Right atrium auricular region (tissue), 2 donors: ENCODE measurements around the gene NRG3. TPM values are rescaled to one million over a fixed set of nuclear protein-coding genes. Genes with fewer than 3 reads are reported as not detected.

Experiments
- DNase-seq: peaks from one replicate; pipeline ENCODE4 v3.0.0-alpha.2; 2019; ENCODE audit warnings: low spot score
- H3K27ac ChIP-seq, 2 donors: fragments of 200-600 bp; sonication (generic); 1 replicate in 1 of 2; 2 replicates in 1 of 2; pipeline ENCODE4 v1.5.1; 2016 to 2019
- H3K27me3 ChIP-seq, 2 donors: fragments of 200-600 bp; sonication (generic); one replicate each; pipeline versions ENCODE4 v1.5.1 to v1.6.0; 2017 to 2019
- H3K36me3 ChIP-seq: fragments of 200-600 bp; sonication (generic); one replicate; pipeline ENCODE4 v1.5.1; 2016
- H3K4me1 ChIP-seq, 2 donors: fragments of 200-600 bp; sonication (generic); one replicate each; pipeline versions ENCODE4 v1.5.1 to v1.6.0; 2017 to 2019
- H3K4me3 ChIP-seq, 2 donors: fragments of 200-600 bp; sonication (generic); 1 replicate in 1 of 2; 2 replicates in 1 of 2; pipeline ENCODE4 v1.5.1; 2017 to 2019; ENCODE audit warnings: mild to moderate bottlenecking in 1 of 2, moderate library complexity in 1 of 2
- H3K9me3 ChIP-seq, 2 donors: fragments of 200-600 bp; sonication (generic); one replicate each; pipeline ENCODE4 v1.5.1; 2019
- total RNA-seq, 2 donors: library from RNA; depleted of rRNA; stranded (reverse); fragments of >200 nt; gene quantifications; one replicate each; pipeline ENCODE4 v1.1.0, GENCODE V29; 2016
- TF ChIP-seq, protein P1 (sequence below), 2 donors: fragments of 200-600 bp; sonication (generic); IDR thresholded peaks; one replicate each; pipeline ENCODE4 v1.5.1; 2019; ENCODE audit warnings: antibody characterized with exemption in 2 of 2

Gene NRG3
- total RNA-seq, 2 donors from 2014 or later, result 0.70 to 1.4 TPM

DNA sequence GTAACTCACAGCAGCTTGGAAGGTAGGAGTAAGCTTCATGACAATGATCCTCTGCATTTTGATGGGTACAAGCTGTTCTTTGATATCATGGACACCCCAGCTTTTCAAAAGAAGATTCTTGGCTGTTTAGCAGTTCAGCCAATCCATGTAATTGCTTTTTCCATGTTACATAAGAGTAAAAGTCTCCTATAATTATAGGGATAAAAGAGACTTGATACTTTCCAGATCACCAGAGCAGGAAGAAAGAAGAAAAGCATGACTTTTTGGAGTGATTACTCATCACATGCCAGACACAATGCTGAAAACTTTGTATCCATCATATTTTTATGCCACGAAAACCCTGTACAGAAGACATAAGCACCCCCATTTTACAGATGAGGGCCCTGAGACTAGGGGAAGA, 1049.7 kb downstream of the NRG3 start:
- no peaks in the 10 kb centered on the region for H3K27me3 ChIP-seq
- no peaks in the 10 kb centered on the region for H3K36me3 ChIP-seq
- DNase-seq, result no peak
- no peak overlapping the region for H3K4me3 ChIP-seq
- H3K4me1 ChIP-seq, result no peaks in the 10 kb centered on the region
- no peak overlapping the region for H3K27ac ChIP-seq
- TF ChIP-seq, protein P1, sequence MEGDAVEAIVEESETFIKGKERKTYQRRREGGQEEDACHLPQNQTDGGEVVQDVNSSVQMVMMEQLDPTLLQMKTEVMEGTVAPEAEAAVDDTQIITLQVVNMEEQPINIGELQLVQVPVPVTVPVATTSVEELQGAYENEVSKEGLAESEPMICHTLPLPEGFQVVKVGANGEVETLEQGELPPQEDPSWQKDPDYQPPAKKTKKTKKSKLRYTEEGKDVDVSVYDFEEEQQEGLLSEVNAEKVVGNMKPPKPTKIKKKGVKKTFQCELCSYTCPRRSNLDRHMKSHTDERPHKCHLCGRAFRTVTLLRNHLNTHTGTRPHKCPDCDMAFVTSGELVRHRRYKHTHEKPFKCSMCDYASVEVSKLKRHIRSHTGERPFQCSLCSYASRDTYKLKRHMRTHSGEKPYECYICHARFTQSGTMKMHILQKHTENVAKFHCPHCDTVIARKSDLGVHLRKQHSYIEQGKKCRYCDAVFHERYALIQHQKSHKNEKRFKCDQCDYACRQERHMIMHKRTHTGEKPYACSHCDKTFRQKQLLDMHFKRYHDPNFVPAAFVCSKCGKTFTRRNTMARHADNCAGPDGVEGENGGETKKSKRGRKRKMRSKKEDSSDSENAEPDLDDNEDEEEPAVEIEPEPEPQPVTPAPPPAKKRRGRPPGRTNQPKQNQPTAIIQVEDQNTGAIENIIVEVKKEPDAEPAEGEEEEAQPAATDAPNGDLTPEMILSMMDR (IDR thresholded peaks at IDR 0.05), result no peak
- H3K9me3 ChIP-seq, result peaks cover 0 to 7% of the 10 kb centered on the region in 2 donors

DNA sequence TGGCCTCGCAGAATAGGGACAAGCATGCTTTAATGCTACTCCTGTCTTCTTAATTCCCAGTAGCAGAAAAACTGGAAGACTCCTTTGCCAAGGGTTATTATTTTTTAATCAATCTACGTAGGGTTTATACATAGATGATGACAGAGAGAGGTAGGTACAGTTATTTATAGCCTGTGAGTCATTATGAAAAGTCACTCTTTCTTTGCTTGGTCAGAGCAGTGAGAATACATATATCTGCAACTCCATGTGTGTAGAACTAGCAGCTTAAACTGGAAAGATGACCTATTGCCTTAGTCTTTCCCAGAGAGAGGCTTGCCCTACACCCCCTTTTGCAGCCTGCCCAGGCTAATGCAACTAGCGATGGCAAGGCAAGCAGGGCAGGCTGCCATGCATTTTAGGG, 1050.6 kb downstream of the NRG3 start:
- Histone ChIP-seq H3K27me3 (no peaks in the 10 kb centered on the region), H3K36me3 (no peaks in the 10 kb centered on the region), H3K4me1 (no peaks in the 10 kb centered on the region), H3K4me3 (no peak overlapping the region), H3K9me3 (peaks cover 0 to 5% of the 10 kb centered on the region in 2 donors), H3K27ac (no peak overlapping the region)
- TF ChIP-seq, protein P1 (IDR thresholded peaks at IDR 0.05), result no peak
- DNase-seq, result no peak

DNA sequence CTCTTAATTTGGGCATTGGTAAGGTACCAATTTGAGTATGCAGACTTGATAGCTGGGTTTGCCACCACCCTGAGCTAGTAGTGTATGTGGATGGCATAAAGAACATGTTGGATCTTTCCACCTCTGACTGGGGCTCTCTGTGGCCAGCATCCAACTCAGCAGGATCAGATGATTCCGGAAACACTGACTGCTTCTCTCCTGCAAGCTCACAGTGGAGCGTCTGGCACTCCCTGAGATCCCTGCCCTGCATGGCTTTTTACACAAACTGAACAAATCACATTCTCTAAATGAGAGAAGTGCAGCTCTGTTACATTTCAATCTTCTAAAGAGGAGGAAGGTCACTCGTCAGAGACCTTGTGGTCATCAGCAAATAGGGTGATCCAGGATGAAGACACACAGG, 1057.5 kb downstream of the NRG3 start:
- TF ChIP-seq, protein P1 (IDR thresholded peaks at IDR 0.05), result no peak
- no peaks in the 10 kb centered on the region for H3K27me3 ChIP-seq
- no peaks in the 10 kb centered on the region for H3K9me3 ChIP-seq
- DNase-seq, result no peak
- H3K36me3 ChIP-seq, result no peaks in the 10 kb centered on the region
- H3K4me1 ChIP-seq, result no peaks in the 10 kb centered on the region
- H3K4me3 ChIP-seq, result no peak overlapping the region
- no peak overlapping the region for H3K27ac ChIP-seq

DNA sequence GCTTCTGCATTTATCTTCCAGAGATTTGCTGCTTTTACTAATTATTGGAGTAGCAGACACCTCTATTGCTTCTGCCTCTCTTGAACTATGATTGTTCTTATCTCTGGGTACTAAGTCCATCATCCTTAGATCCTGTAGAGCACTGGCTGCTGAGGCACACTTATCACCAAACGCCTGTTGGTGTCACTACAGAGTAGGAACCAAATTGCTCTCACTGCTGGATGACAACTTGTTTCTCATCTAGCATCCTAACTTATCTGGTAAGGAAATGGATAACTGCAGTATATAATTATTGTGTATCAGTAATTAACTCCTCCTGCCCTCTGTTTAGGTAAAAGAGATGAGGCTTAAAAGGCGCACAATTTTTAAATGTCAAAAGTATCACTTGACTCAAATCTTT, 1059.4 kb downstream of the NRG3 start:
- TF ChIP-seq, protein P1 (IDR thresholded peaks at IDR 0.05), result no peak
- Histone ChIP-seq H3K4me3 (no peak overlapping the region), H3K4me1 (no peaks in the 10 kb centered on the region), H3K27ac (no peak overlapping the region), H3K9me3 (no peaks in the 10 kb centered on the region), H3K27me3 (no peaks in the 10 kb centered on the region), H3K36me3 (no peaks in the 10 kb centered on the region)
- no peak for DNase-seq

DNA sequence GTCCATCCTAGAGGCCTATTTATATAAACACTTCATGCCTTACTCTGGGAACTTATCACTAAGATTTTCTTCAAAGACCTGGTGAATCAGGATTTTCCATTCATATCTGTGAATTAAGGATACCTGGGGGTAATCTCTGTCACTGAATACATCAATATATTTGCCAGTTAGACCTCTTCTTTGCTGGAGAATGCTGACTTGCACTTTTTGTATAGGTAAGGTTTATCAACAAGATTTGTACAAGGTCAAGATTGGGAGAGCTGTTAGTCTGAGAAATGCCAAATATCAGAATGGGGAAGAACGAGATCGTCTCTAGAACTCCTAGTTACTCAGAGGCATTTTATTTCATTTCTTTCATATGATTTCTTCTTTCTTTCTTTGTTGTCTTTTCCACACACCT, 1060.0 kb downstream of the NRG3 start:
- Histone ChIP-seq H3K4me3 (no peak overlapping the region), H3K9me3 (no peaks in the 10 kb centered on the region), H3K4me1 (no peaks in the 10 kb centered on the region), H3K27me3 (no peaks in the 10 kb centered on the region), H3K36me3 (no peaks in the 10 kb centered on the region), H3K27ac (no peak overlapping the region)
- DNase-seq, result no peak
- TF ChIP-seq, protein P1 (IDR thresholded peaks at IDR 0.05), result no peak

DNA sequence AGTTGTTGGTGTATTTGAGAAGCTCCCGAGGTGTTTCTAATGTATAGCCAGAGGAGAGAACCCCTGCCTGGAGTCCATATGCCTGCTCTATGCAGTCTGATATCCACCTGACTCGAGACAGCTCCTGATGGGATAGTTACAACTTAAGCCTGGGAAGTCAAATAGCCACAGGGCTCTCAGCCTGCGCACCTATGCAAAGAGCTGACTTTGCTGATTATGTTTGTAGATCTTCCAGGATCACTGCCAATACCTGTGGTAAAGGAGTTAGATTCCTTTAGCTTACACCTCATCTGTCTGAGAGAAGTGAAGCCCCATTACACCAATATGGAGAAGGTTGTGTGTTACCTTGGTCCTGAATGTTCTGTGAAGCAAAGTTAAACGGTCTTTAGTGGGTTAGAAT, 1063.3 kb downstream of the NRG3 start:
- TF ChIP-seq, protein P1 (IDR thresholded peaks at IDR 0.05), result no peak

More for the DNA sequence above, 1063.3 kb downstream of the NRG3 start:
- Histone ChIP-seq H3K27me3 (no peaks in the 10 kb centered on the region), H3K36me3 (no peaks in the 10 kb centered on the region), H3K9me3 (no peaks in the 10 kb centered on the region), H3K4me1 (no peaks in the 10 kb centered on the region), H3K27ac (no peak overlapping the region), H3K4me3 (no peak overlapping the region)
- DNase-seq, result no peak
